ENCODE measurements around the gene USH1C. TPM values are rescaled to one million over a fixed set of nuclear protein-coding genes. Genes with fewer than 3 reads are reported as not detected.

USH1C gene
- total and polyA plus RNA-seq, 2 of the 13 experiments (the other 11 are each of a cell fraction or from before 2014, with no cell fraction given), result not detected

- TF ChIP-seq ZNF746 (CRISPR knock-in tag; IDR thresholded peaks at IDR 0.05), result no peak
- no peak for TF ChIP-seq ZSCAN21 (CRISPR knock-in tag; IDR thresholded peaks at IDR 0.05; ENCODE audit: borderline replicate concordance)
- no peak for TF ChIP-seq ZNF350 (CRISPR knock-in tag; IDR thresholded peaks at IDR 0.05; ENCODE audit: borderline replicate concordance, low read depth)
- no peak for TF ChIP-seq BRD4 (CRISPR knock-in tag; IDR thresholded peaks at IDR 0.05)
- no peak for TF ChIP-seq ZNF839 (CRISPR knock-in tag; IDR thresholded peaks at IDR 0.05; ENCODE audit: borderline replicate concordance)
- no peak for TF ChIP-seq ZNF747 (CRISPR knock-in tag; IDR thresholded peaks at IDR 0.05; ENCODE audit: borderline replicate concordance)
- no peak for TF ChIP-seq ZFP36L2 (CRISPR knock-in tag; IDR thresholded peaks at IDR 0.05)
- TF ChIP-seq HMGXB4 (CRISPR knock-in tag; IDR thresholded peaks at IDR 0.05; ENCODE audit: borderline replicate concordance in 1 of 2, low read depth in 1 of 2), result no peak
- no peak for TF ChIP-seq KLF9 (CRISPR knock-in tag; IDR thresholded peaks at IDR 0.05; ENCODE audit: low read depth)
- TF ChIP-seq, protein P1, sequence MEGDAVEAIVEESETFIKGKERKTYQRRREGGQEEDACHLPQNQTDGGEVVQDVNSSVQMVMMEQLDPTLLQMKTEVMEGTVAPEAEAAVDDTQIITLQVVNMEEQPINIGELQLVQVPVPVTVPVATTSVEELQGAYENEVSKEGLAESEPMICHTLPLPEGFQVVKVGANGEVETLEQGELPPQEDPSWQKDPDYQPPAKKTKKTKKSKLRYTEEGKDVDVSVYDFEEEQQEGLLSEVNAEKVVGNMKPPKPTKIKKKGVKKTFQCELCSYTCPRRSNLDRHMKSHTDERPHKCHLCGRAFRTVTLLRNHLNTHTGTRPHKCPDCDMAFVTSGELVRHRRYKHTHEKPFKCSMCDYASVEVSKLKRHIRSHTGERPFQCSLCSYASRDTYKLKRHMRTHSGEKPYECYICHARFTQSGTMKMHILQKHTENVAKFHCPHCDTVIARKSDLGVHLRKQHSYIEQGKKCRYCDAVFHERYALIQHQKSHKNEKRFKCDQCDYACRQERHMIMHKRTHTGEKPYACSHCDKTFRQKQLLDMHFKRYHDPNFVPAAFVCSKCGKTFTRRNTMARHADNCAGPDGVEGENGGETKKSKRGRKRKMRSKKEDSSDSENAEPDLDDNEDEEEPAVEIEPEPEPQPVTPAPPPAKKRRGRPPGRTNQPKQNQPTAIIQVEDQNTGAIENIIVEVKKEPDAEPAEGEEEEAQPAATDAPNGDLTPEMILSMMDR (CRISPR knock-in tag; IDR thresholded peaks at IDR 0.05), result no peak
- no peak for TF ChIP-seq TFDP2 (CRISPR knock-in tag; IDR thresholded peaks at IDR 0.05)
- TF ChIP-seq ZNF557 (CRISPR knock-in tag; IDR thresholded peaks at IDR 0.05), result no peak
- Histone ChIP-seq H3K4me1 (ENCODE audit: insufficient read depth, low read length) (no peaks in the 10 kb centered on the region), H3K4me3 (replicated peaks in 1 of 3; ENCODE audit: insufficient read depth in 1 of 3, low read depth in 2 of 3, low read length in 3 of 3) (no peak overlapping the region), H3K79me2 (ENCODE audit: insufficient read depth, low read length) (no peaks in the 10 kb centered on the region), H3K9me3 (ENCODE audit: low read length) (no peaks in the 10 kb centered on the region), H2AFZ (ENCODE audit: low read length) (no peak overlapping the region), H3K27me3 (ENCODE audit: control insufficient read depth in 1 of 2, insufficient read depth in 2 of 2, low read length in 2 of 2) (peaks cover 0 to 5% of the 10 kb centered on the region in 2 experiments; a peak in 1 of 5 replicates), H3K9ac (ENCODE audit: insufficient read depth, low read depth, low read length) (no peak overlapping the region), H3K4me2 (ENCODE audit: low read depth, low read length) (no peak overlapping the region), H3K36me3 (replicated peaks in 1 of 2; ENCODE audit: control insufficient read depth in 1 of 2, insufficient read depth in 2 of 2, low read length in 2 of 2) (no peaks in the 10 kb centered on the region), H4K20me1 (ENCODE audit: insufficient read depth, low read length) (no peaks in the 10 kb centered on the region), H3K27ac (ENCODE audit: extremely low read length, insufficient read depth, low read length) (no peak overlapping the region)
- no TSS peak for BruUV-seq (replicated peaks)
- no peak for DNase-seq (ENCODE audit: low spot score)
- 34% methylated on average over 7 of the region's 7 CpGs for WGBS (ENCODE audit: low lambda C conversion rate)
- intact Hi-C loops (cut with micrococcal nuclease; ENCODE audit: unreplicated experiment), result no loop called here
- in situ Hi-C loops (cut with HindIII; ENCODE audit: extremely low pct_ligation_motif_present, low pct_unique_long_range_greater_than_20kb), result loop anchor here (25.0 kb wide), 1 partner anchor 282 kb away; no protein-coding TSS in a partner anchor
- CTCF ChIA-PET (ENCODE audit: low intra/inter-chr PET ratio, low total read pairs), result no interaction called here
- no peak for ATAC-seq
- POLR2A ChIA-PET, result no interaction called here
- no peak for FAIRE-seq
These were observed 24.9 kb downstream of the USH1C start for GRCh38 chr11:17519061-17519885.
